ENCODE data around the gene VAMP2. TPM values are rescaled to one million over a fixed set of nuclear protein-coding genes. Genes with fewer than 3 reads are reported as not detected.
A peak's percentile ranks its signal among the peaks of the same experiment; 100 is the strongest.

VAMP2 gene
- total RNA-seq, 2 donors from 2014 or later = 32.1 to 32.2 TPM

- Histone ChIP-seq H3K27ac (ENCODE audit: low read depth, low read length) (peak overlapping the region; percentile 52), H3K4me1 (ENCODE audit: control insufficient read depth, insufficient read depth, low read length) (peaks cover 6% of the 10 kb centered on the region), H3K4me3 (ENCODE audit: low read length) (peak overlapping the region; percentile 97), H3K27me3 (ENCODE audit: control insufficient read depth, insufficient read depth, low read length, poor library complexity, severe bottlenecking) (no peaks in the 10 kb centered on the region), H3K36me3 (ENCODE audit: control insufficient read depth, insufficient read depth, low read length) (peaks cover 20% of the 10 kb centered on the region), H3K9me3 (ENCODE audit: control insufficient read depth, low read length) (no peaks in the 10 kb centered on the region), H3K9ac (ENCODE audit: extremely low read depth, low read length, poor library complexity, severe bottlenecking) (peak overlapping the region; percentile 93)
- peaks cover 11% of the 10 kb centered on the region for H3K4me1 Mint-ChIP-seq
- 63 to 68% methylated on average over 7 to 11 of the region's 11 CpGs for WGBS, 2 experiments (ENCODE audit: insufficient coverage in 1 of 2, insufficient read length in 1 of 2)
- no peak for TF ChIP-seq CTCF (conservative IDR thresholded peaks at IDR 0.05)
- no peaks in the 10 kb centered on the region for H3K9me3 Mint-ChIP-seq
- no peak overlapping the region for H3K27ac Mint-ChIP-seq
- H3K36me3 Mint-ChIP-seq (ENCODE audit: low read depth) = peaks cover 8% of the 10 kb centered on the region
- H3K27me3 Mint-ChIP-seq (ENCODE audit: insufficient read depth) = no peaks in the 10 kb centered on the region
- no peak for DNase-seq
- H3K4me3 Mint-ChIP-seq = no peak overlapping the region
These were observed 8.1 kb downstream of the VAMP2 start for GRCh38 chr17:8154608-8155155.

GRCh38 chr17:8153957-8154607 is 8.7 kb downstream of the VAMP2 start:
- Histone ChIP-seq H3K4me3 (ENCODE audit: low read length) (peak overlapping the region; percentile 97), H3K9ac (ENCODE audit: extremely low read depth, low read length, poor library complexity, severe bottlenecking) (peak overlapping the region; percentile 93), H3K9me3 (ENCODE audit: control insufficient read depth, low read length) (no peaks in the 10 kb centered on the region), H3K27me3 (ENCODE audit: control insufficient read depth, insufficient read depth, low read length, poor library complexity, severe bottlenecking) (no peaks in the 10 kb centered on the region), H3K4me1 (ENCODE audit: control insufficient read depth, insufficient read depth, low read length) (peaks cover 6% of the 10 kb centered on the region), H3K27ac (ENCODE audit: low read depth, low read length) (peak overlapping the region; percentile 92), H3K36me3 (ENCODE audit: control insufficient read depth, insufficient read depth, low read length) (peaks cover 20% of the 10 kb centered on the region)
- TF ChIP-seq CTCF (conservative IDR thresholded peaks at IDR 0.05) = no peak
- Mint-ChIP-seq H3K27me3 (ENCODE audit: insufficient read depth) (no peaks in the 10 kb centered on the region), H3K4me3 (no peak overlapping the region), H3K4me1 (peaks cover 11% of the 10 kb centered on the region), H3K36me3 (ENCODE audit: low read depth) (peaks cover 8% of the 10 kb centered on the region), H3K27ac (no peak overlapping the region), H3K9me3 (no peaks in the 10 kb centered on the region)
- 7 to 36% methylated on average over 5 to 22 of the region's 22 CpGs for WGBS, 2 experiments (ENCODE audit: insufficient coverage in 1 of 2, insufficient read length in 1 of 2)
- peak; percentile 100 for DNase-seq

- 42 to 76% methylated on average over 4 to 13 of the region's 13 CpGs for WGBS, 2 experiments (ENCODE audit: insufficient coverage in 1 of 2, insufficient read length in 1 of 2)
- peaks cover 11% of the 10 kb centered on the region for H3K4me1 Mint-ChIP-seq
- no peak overlapping the region for H3K4me3 Mint-ChIP-seq
These were observed 9.2 kb downstream of the VAMP2 start for GRCh38 chr17:8153525-8153956.

More at GRCh38 chr17:8153525-8153956, 9.2 kb downstream of the VAMP2 start:
- H3K27ac Mint-ChIP-seq = no peak overlapping the region
- Histone ChIP-seq H3K9ac (ENCODE audit: extremely low read depth, low read length, poor library complexity, severe bottlenecking) (peak overlapping the region; percentile 93), H3K36me3 (ENCODE audit: control insufficient read depth, insufficient read depth, low read length) (peaks cover 20% of the 10 kb centered on the region), H3K27me3 (ENCODE audit: control insufficient read depth, insufficient read depth, low read length, poor library complexity, severe bottlenecking) (no peaks in the 10 kb centered on the region), H3K4me3 (ENCODE audit: low read length) (peak overlapping the region; percentile 97), H3K4me1 (ENCODE audit: control insufficient read depth, insufficient read depth, low read length) (peaks cover 6% of the 10 kb centered on the region), H3K9me3 (ENCODE audit: control insufficient read depth, low read length) (no peaks in the 10 kb centered on the region), H3K27ac (ENCODE audit: low read depth, low read length) (peak overlapping the region; percentile 92)
- peaks cover 8% of the 10 kb centered on the region for H3K36me3 Mint-ChIP-seq (ENCODE audit: low read depth)
- TF ChIP-seq CTCF (conservative IDR thresholded peaks at IDR 0.05) = no peak
- peak; percentile 71 for DNase-seq
- H3K9me3 Mint-ChIP-seq = no peaks in the 10 kb centered on the region
- no peaks in the 10 kb centered on the region for H3K27me3 Mint-ChIP-seq (ENCODE audit: insufficient read depth)

All from endodermal cell (in vitro differentiated cells).